GM12874 (cell line): ENCODE data around the gene HNRNPH1.

ENCODE experiments used
- CTCF ChIP-seq: IDR thresholded peaks from 2 replicates; pipeline ENCODE4 v1.5.1; 2011; ENCODE audit warnings: low read depth, mild to moderate bottlenecking, control low read depth, low read length, moderate library complexity; ENCODE audit not compliant: insufficient read depth

The HNRNPH1 gene

GRCh38 chr5:179620703-179621350 lies 2.6 kb downstream of the HNRNPH1 start:
- TF ChIP-seq CTCF, result no peak

- no peak for TF ChIP-seq CTCF
These were observed 3.2 kb downstream of the HNRNPH1 start for GRCh38 chr5:179620293-179620692.

GRCh38 chr5:179619776-179620175 lies 3.7 kb downstream of the HNRNPH1 start:
- TF ChIP-seq CTCF, result no peak

- TF ChIP-seq CTCF, result no peak
These were observed 4.4 kb downstream of the HNRNPH1 start for GRCh38 chr5:179618923-179619554.

- no peak for TF ChIP-seq CTCF
These were observed 5.5 kb downstream of the HNRNPH1 start for GRCh38 chr5:179617930-179618329.

- no peak for TF ChIP-seq CTCF
These were observed 7.4 kb downstream of the HNRNPH1 start for GRCh38 chr5:179616002-179616594.

- TF ChIP-seq CTCF, result no peak
These were observed 8.3 kb downstream of the HNRNPH1 start for GRCh38 chr5:179615203-179615602.
